Activated CD4-positive, CD25-positive, alpha-beta regulatory T cell treated with anti-CD3 and anti-CD28 coated beads, Interleukin-2, amount 50 U/mL, for 24 hours (primary cell): ENCODE results near the gene CYP4F22.
A peak's percentile ranks its signal among the peaks of the same experiment; 100 is the strongest.
"Not testable (repeated sequence)": the region's sequence is repeated elsewhere in the genome, so short reads cannot be mapped to it uniquely, and the experiment has no call there.

Experiments
- ATAC-seq, 2 donors: fragments of 150-1000 bp; cut with Tn5 transposase; one replicate each; pipeline ENCODE4 v1.10.0; 2021; ENCODE audit warnings: mild to moderate bottlenecking in 1 of 2, moderate library complexity in 1 of 2

The CYP4F22 gene

GRCh38 chr19:15583346-15583745, 75.0 kb downstream of the CYP4F22 start:
- ATAC-seq: no peak

GRCh38 chr19:15584095-15584494, 75.8 kb downstream of the CYP4F22 start:
- no peak for ATAC-seq

DNA sequence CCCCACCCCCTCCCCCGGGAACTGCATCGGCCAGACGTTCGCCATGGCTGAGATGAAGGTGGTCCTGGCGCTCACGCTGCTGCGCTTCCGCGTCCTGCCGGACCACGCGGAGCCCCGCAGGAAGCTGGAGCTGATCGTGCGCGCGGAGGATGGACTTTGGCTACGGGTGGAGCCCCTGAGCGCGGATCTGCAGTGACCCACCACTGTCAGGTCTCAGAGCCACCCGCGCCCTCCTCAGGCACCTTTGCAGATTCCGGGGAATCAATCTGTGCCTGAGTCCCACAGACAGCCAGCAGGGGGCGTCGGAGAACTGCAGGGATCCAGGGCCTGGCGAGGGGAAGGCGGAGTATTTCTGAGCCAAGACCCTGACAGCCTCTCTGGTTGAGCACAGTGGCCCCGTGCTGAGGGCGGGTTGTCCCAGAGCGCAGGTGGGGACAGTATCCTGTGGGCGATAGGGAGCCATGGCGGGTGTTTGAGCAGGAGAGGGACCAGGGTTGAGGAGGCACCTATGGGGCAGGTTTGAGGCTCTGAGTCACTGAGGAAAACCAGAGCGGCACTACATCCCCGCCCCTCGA, 76.3 kb downstream of the CYP4F22 start:
- peak; percentile 72 to 84 for ATAC-seq

DNA sequence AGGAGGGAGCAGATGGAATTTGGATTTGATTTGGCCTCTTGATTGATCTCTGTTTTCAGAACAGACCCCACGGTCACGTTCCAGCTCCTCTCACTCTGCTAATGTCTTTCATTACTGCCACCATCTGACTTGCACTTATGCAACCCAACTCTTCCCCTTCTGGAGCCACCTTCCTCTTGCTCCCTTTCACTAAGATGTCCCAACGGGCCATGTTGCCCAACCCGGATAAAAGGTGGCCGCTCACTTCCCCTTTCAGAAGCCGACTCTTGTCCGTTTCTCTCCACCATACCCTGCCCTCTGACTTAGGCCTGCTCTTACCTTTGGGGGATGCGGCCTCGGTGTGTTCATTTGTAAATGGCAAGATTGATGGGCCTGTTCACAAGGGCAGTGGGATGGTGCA, 79.3 kb downstream of the CYP4F22 start:
- no peak for ATAC-seq

GRCh38 chr19:15588265-15588664, 79.9 kb downstream of the CYP4F22 start:
- no peak for ATAC-seq

- ATAC-seq: no peak
Measured at GRCh38 chr19:15589760-15590451, 81.6 kb downstream of the CYP4F22 start.

DNA sequence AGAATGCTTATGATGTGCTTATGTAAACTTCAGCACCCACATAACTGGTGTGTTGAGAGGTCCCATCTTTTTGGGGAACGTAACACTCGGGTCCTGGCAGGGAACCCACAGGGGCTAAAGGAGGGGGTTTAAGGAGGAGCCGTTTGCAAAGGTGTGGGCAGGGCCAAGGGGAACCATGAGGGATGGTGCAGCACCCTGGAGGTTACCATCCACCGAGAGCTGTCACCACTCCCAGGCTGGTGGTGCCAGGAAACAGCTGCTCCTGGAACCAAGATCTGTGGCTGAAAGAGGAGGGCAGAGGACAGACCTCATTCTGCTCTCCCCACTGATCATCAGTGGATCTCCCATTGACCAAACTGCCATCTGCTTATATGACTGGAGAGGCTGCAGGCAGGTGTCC, 83.5 kb downstream of the CYP4F22 start:
- ATAC-seq: no peak

GRCh38 chr19:15592506-15592905, 84.2 kb downstream of the CYP4F22 start:
- ATAC-seq: not testable (repeated sequence)

DNA sequence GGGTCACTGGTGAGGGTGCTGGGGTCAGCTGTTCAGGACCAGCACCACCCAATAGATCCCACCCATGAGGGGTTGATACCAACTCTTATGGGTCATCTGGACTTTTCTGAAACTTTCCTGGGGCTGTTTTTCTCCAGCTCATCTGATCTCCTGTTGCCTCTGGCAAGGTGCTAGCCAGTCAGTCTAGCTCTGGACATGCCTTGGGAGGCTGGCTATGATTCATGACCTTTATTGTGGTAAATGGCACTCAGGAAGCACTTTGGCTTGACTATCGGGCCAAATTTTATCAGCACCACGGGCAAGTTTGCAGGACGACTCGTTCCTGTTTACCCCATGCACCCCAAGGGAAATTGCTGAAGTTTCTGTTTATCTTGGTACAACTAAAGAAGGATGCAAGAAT, 85.4 kb downstream of the CYP4F22 start:
- ATAC-seq: not testable (repeated sequence)

DNA sequence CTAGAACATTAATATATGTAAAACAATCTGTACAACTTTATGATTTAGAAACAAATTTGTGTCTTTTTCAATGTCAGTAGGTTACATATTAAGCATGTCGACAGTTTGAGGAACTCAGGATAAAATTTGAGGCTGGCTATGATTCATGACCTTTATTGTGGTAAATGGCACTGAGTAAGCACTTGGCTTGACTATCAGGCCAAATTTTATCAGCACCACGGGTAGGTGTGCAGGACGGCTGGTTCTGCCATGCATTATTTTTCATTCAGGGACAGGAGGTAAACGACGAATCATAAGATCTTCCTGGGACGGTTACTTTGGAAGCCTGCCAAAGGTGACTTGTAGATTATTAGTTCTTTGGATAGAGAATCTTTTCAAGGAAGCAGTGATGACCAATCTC, 86.7 kb downstream of the CYP4F22 start:
- no peak for ATAC-seq
